T-helper 1 cell treated with Interleukin-12 subunit alpha and Interleukin-12 subunit beta and Interleukin-4 antibody, amounts not matched to agents 30 ng/mL and 1 ng/mL, for 36 hours (primary cell): ENCODE measurements around the gene ZNF362. TPM values are rescaled to one million over a fixed set of nuclear protein-coding genes. Genes with fewer than 3 reads are reported as not detected.

ENCODE experiments used
- intact Hi-C: fragments of 100-400 bp; cut with micrococcal nuclease; formaldehyde crosslinking; loops from one replicate; pipeline ENCODE4 v1.15.1; 2024
- total RNA-seq: library from RNA; stranded (reverse); gene quantifications from 2 replicates; pipeline ENCODE4 v1.2.3, GENCODE V29; 2022

The ZNF362 gene
- total RNA-seq, 1 donor from 2014 or later, result 21.6 TPM

- intact Hi-C loops, result no loop called here
Measured at GRCh38 chr1:33339413-33339812, 83.1 kb downstream of the ZNF362 start.

GRCh38 chr1:33341190-33341589, 84.9 kb downstream of the ZNF362 start:
- intact Hi-C loops, result no loop called here

- intact Hi-C loops, result no loop called here
Measured at GRCh38 chr1:33342041-33342723, 85.9 kb downstream of the ZNF362 start.

GRCh38 chr1:33343539-33343938, 87.2 kb downstream of the ZNF362 start:
- intact Hi-C loops, result no loop called here

- intact Hi-C loops, result loop anchor here (5.0 kb wide), 1 partner anchor 548 kb away; no protein-coding TSS in a partner anchor
Measured at GRCh38 chr1:33344896-33345560, 88.7 kb downstream of the ZNF362 start.

- intact Hi-C loops, result loop anchor here (5.0 kb wide), 1 partner anchor 549 kb away; no protein-coding TSS in a partner anchor
Measured at GRCh38 chr1:33346533-33346926, 90.2 kb downstream of the ZNF362 start.

GRCh38 chr1:33346927-33347649, 90.8 kb downstream of the ZNF362 start:
- intact Hi-C loops, result loop anchor here (5.0 kb wide), 1 partner anchor 550 kb away; no protein-coding TSS in a partner anchor

GRCh38 chr1:33347650-33347992, 91.3 kb downstream of the ZNF362 start:
- intact Hi-C loops, result loop anchor here (5.0 kb wide), 1 partner anchor 550 kb away; no protein-coding TSS in a partner anchor

GRCh38 chr1:33348194-33348593, 91.9 kb downstream of the ZNF362 start:
- intact Hi-C loops, result loop anchor here (5.0 kb wide), 1 partner anchor 551 kb away; no protein-coding TSS in a partner anchor

GRCh38 chr1:33348676-33349080, 92.4 kb downstream of the ZNF362 start:
- intact Hi-C loops, result loop anchor here (5.0 kb wide), 1 partner anchor 551 kb away; no protein-coding TSS in a partner anchor

GRCh38 chr1:33349081-33349759, 92.9 kb downstream of the ZNF362 start:
- intact Hi-C loops, result loop anchor here (5.0 kb wide), 1 partner anchor 552 kb away; no protein-coding TSS in a partner anchor

- intact Hi-C loops, result loop anchor here (1.0 to 10.0 kb wide), 13 partner anchors 17 to 1705 kb away; partner anchors contain the start of genes AK2, AZIN2, PEF1 and PHC2
Measured at GRCh38 chr1:33349778-33350610, 93.7 kb downstream of the ZNF362 start.

Other genes starting within 250 kb of the ZNF362 start
- 222 and 232 TPM in 2 replicates for gene AK2, start 219.6 kb upstream of the ZNF362 start, total RNA-seq
- gene AZIN2, start 175.3 kb upstream of the ZNF362 start, total RNA-seq, result 5.1 and 5.5 TPM in 2 replicates
- gene TRIM62, start 74.4 kb upstream of the ZNF362 start, total RNA-seq, result 9.2 and 10.4 TPM in 2 replicates
- gene A3GALT2, start 64.6 kb downstream of the ZNF362 start, total RNA-seq, result not detected in 2 replicates
- gene PHC2, start 174.6 kb downstream of the ZNF362 start, total RNA-seq, result 41.4 and 42.6 TPM in 2 replicates
- gene ZSCAN20, start 216.2 kb downstream of the ZNF362 start, total RNA-seq, result 2.1 and 2.2 TPM in 2 replicates